CD8-positive, alpha-beta memory T cell (primary cell): ENCODE data around the gene FAM13A. TPM values are rescaled to one million over a fixed set of nuclear protein-coding genes. Genes with fewer than 3 reads are reported as not detected.
"Not testable (repeated sequence)": the region's sequence is repeated elsewhere in the genome, so short reads cannot be mapped to it uniquely, and the experiment has no call there.

ENCODE experiments used
- CTCF ChIA-PET: fragments of 350-600 bp; sonication (Branson Sonifier 250); formaldehyde crosslinking; loops from one replicate; lab custom pipeline; 2021; ENCODE audit warnings: antibody characterized with exemption; lab: Charles Lee
- POLR2A ChIA-PET: fragments of 350-600 bp; sonication (Branson Sonifier 250); formaldehyde crosslinking; loops from one replicate; lab custom pipeline; 2021; ENCODE audit warnings: antibody characterized with exemption; lab: Charles Lee
- DNase-seq, 5 donors: peaks; one replicate each; pipeline versions ENCODE4 v3.0.0 to v3.0.0-alpha.2; 2020 to 2022; ENCODE audit warnings: mixed read lengths in 1 of 5
- H3K27ac ChIP-seq: one replicate; pipeline ENCODE4 v1.7.0; 2013; ENCODE audit warnings: low read depth, mild to moderate bottlenecking, low read length, moderate library complexity
- H3K27me3 ChIP-seq: 2 replicates; pipeline ENCODE4 v1.7.0; 2013; ENCODE audit warnings: low read length, mild to moderate bottlenecking; ENCODE audit not compliant: insufficient read depth, poor library complexity, severe bottlenecking
- H3K36me3 ChIP-seq: 2 replicates; pipeline ENCODE4 v1.7.0; 2013; ENCODE audit warnings: mild to moderate bottlenecking, low read length, moderate library complexity; ENCODE audit not compliant: insufficient read depth
- H3K4me1 ChIP-seq: 2 replicates; pipeline ENCODE4 v1.7.0; 2013; ENCODE audit warnings: mild to moderate bottlenecking, low read length, moderate library complexity; ENCODE audit not compliant: insufficient read depth
- H3K4me3 ChIP-seq: 2 replicates; pipeline ENCODE4 v1.7.0; 2013; ENCODE audit warnings: mild to moderate bottlenecking, low read length
- H3K9me3 ChIP-seq: 2 replicates; pipeline ENCODE4 v1.7.0; 2013; ENCODE audit warnings: mild to moderate bottlenecking, low read length
- H3K27ac Mint-ChIP-seq, 8 donors: one replicate each; pipeline ENCODE4 v1.8.0; 2020 to 2021; ENCODE audit warnings: mixed read lengths in 8 of 8, mild to moderate bottlenecking in 6 of 8, inconsistent platforms in 3 of 8, moderate library complexity in 3 of 8
- H3K27me3 Mint-ChIP-seq, 2 donors: one replicate each; pipeline ENCODE4 v1.8.0; 2020 to 2021; ENCODE audit warnings: mixed read lengths in 2 of 2, mild to moderate bottlenecking in 1 of 2, moderate library complexity in 1 of 2
- H3K36me3 Mint-ChIP-seq, 3 donors: one replicate each; pipeline ENCODE4 v1.8.0; 2020 to 2021; ENCODE audit warnings: mixed read lengths in 3 of 3, inconsistent platforms in 1 of 3, mild to moderate bottlenecking in 1 of 3
- H3K4me1 Mint-ChIP-seq, 3 donors: one replicate each; pipeline ENCODE4 v1.8.0; 2020 to 2021; ENCODE audit warnings: mixed read lengths in 3 of 3, inconsistent platforms in 1 of 3, mild to moderate bottlenecking in 1 of 3
- H3K4me3 Mint-ChIP-seq, 7 donors: one replicate each; pipeline ENCODE4 v1.8.0; 2020 to 2021; ENCODE audit warnings: mixed read lengths in 7 of 7, mild to moderate bottlenecking in 6 of 7, moderate library complexity in 4 of 7, inconsistent platforms in 2 of 7
- H3K9me3 Mint-ChIP-seq, 5 donors: one replicate each; pipeline ENCODE4 v1.8.0; 2020 to 2022; ENCODE audit warnings: mixed read lengths in 5 of 5, mild to moderate bottlenecking in 3 of 5, moderate library complexity in 2 of 5, inconsistent platforms in 1 of 5
- polyA plus RNA-seq: library from polyadenylated mRNA; unstranded; fragments of 300-500 nt; fragmentation: Illumina TruSeq; gene quantifications from one replicate; pipeline ENCODE4 v1.2.3, GENCODE V29; 2021
- total RNA-seq, 2 experiments: library from RNA; stranded (reverse); gene quantifications; one replicate each; pipeline ENCODE4 v1.2.3, GENCODE V29; 2021

FAM13A gene
- total and polyA plus RNA-seq, 3 experiments from 2014 or later = 1.4 to 1.6 (median 1.4) TPM

GRCh38 chr4:89001647-89002445 lies 55.1 kb downstream of the FAM13A start:
- no peaks in the 10 kb centered on the region for H3K9me3 Mint-ChIP-seq
- no peak for DNase-seq
- POLR2A ChIA-PET = interaction anchor here (0.6 kb wide), 1 partner anchor 117 kb away, joined by 3 read pairs; no protein-coding TSS in a partner anchor
- no peaks in the 10 kb centered on the region for H3K27me3 ChIP-seq
- H3K27ac Mint-ChIP-seq = no peak overlapping the region
- H3K4me1 ChIP-seq = no peaks in the 10 kb centered on the region
- CTCF ChIA-PET = no interaction called here
- peak overlapping the region; percentile 46 for H3K27ac ChIP-seq
- H3K4me3 ChIP-seq = no peak overlapping the region
- H3K27me3 Mint-ChIP-seq = peaks cover 0 to 2% of the 10 kb centered on the region in 2 donors
- H3K36me3 Mint-ChIP-seq = no peaks in the 10 kb centered on the region
- no peak overlapping the region for H3K4me3 Mint-ChIP-seq
- H3K9me3 ChIP-seq = no peaks in the 10 kb centered on the region
- no peaks in the 10 kb centered on the region for H3K36me3 ChIP-seq
- no peaks in the 10 kb centered on the region for H3K4me1 Mint-ChIP-seq

DNA sequence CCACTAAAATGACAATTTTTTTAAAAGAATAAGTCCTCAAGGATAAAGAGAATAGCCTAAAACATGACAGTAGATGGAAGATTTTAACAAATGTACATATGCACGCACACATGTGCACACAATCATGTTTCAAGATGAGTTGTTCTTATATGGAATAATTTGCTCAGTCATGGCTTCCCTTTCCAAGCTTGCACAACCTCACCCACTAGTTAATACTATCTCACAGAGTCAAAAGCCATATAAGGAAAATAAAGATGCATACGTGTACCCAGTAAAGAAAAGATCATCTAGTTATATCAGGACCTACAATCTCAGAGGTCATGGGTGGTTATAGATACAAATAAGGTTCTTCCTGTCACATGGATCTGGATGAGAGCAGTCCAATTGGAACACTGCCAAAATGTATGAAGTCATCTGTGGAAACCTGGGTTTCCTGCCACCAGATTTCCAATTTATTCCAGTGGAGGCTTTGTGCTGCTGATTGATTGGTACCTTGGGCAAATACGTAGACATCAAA lies 56.1 kb downstream of the FAM13A start:
- no peaks in the 10 kb centered on the region for H3K27me3 ChIP-seq
- H3K27ac ChIP-seq = peak overlapping the region; percentile 46
- ChIA-PET POLR2A (no interaction called here), CTCF (no interaction called here)
- no peaks in the 10 kb centered on the region for H3K4me1 ChIP-seq
- H3K36me3 ChIP-seq = no peaks in the 10 kb centered on the region
- H3K4me1 Mint-ChIP-seq = no peaks in the 10 kb centered on the region
- no peaks in the 10 kb centered on the region for H3K9me3 Mint-ChIP-seq
- no peak overlapping the region for H3K27ac Mint-ChIP-seq
- H3K27me3 Mint-ChIP-seq = peaks cover 0 to 1% of the 10 kb centered on the region in 2 donors
- no peak overlapping the region for H3K4me3 Mint-ChIP-seq
- H3K36me3 Mint-ChIP-seq = no peaks in the 10 kb centered on the region
- H3K4me3 ChIP-seq = no peak overlapping the region
- DNase-seq = no peak
- H3K9me3 ChIP-seq = no peaks in the 10 kb centered on the region

DNA sequence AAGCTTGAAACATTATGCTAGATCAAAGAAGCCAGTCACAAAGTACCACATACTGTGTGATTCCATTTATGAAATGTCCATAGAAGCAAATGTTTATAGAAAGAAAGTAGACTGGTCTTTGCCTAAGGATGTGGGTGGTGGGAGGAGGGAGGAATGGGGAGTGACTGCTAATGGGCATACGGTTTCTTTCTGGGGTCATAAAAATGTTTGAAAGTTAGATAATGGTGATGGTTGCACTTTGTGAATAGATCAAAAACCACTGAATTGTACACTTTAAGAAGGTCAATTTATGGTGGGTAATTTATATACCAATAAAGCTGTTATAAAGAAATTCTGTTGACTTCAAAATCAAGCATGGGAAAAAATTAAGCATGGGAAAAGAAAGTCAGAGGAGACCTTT lies 56.6 kb downstream of the FAM13A start:
- Mint-ChIP-seq H3K27ac (no peak overlapping the region), H3K36me3 (no peaks in the 10 kb centered on the region), H3K9me3 (no peaks in the 10 kb centered on the region), H3K27me3 (peaks cover 0 to 1% of the 10 kb centered on the region in 2 donors), H3K4me1 (no peaks in the 10 kb centered on the region), H3K4me3 (no peak overlapping the region)
- H3K27me3 ChIP-seq = no peaks in the 10 kb centered on the region
- H3K4me3 ChIP-seq = no peak overlapping the region
- H3K27ac ChIP-seq = peak overlapping the region; percentile 20
- ChIA-PET POLR2A (no interaction called here), CTCF (no interaction called here)
- no peaks in the 10 kb centered on the region for H3K4me1 ChIP-seq
- no peak for DNase-seq
- H3K9me3 ChIP-seq = no peaks in the 10 kb centered on the region
- no peaks in the 10 kb centered on the region for H3K36me3 ChIP-seq

GRCh38 chr4:88999392-88999930 lies 57.5 kb downstream of the FAM13A start:
- CTCF ChIA-PET = interaction anchor here (2.0 kb wide), 1 partner anchor 24 kb away, joined by 4 read pairs; no protein-coding TSS in a partner anchor
- H3K27me3 Mint-ChIP-seq = peaks cover 0 to 1% of the 10 kb centered on the region in 2 donors

DNA sequence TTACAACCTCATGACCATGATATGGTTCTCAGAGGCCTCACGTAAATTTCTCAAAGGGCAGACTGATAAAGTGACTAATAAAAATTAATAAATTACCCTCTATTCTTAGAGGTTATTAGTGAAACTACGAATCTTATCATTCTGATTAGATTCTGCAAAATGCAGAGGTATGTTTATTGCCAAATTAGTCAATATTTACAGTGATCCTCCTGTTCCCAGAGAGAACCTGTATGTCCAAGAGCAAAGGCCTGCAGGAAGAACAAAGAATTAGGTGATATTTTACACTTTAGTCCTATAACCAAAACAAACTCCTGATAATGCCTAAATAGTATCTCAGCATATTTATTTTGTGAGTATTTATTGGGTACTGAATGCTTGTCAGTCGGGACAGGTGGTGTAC lies 58.1 kb downstream of the FAM13A start:
- no peak overlapping the region for H3K27ac ChIP-seq
- H3K36me3 ChIP-seq = no peaks in the 10 kb centered on the region
- H3K27me3 ChIP-seq = no peaks in the 10 kb centered on the region
- POLR2A ChIA-PET = no interaction called here
- H3K4me1 Mint-ChIP-seq = no peaks in the 10 kb centered on the region
- H3K27me3 Mint-ChIP-seq = peaks cover 0 to 1% of the 10 kb centered on the region in 2 donors
- no peak for DNase-seq
- H3K36me3 Mint-ChIP-seq = no peaks in the 10 kb centered on the region
- CTCF ChIA-PET = interaction anchor here (2.0 kb wide), 1 partner anchor 25 kb away, joined by 4 read pairs; no protein-coding TSS in a partner anchor
- no peaks in the 10 kb centered on the region for H3K4me1 ChIP-seq
- H3K4me3 Mint-ChIP-seq = no peak overlapping the region
- no peaks in the 10 kb centered on the region for H3K9me3 Mint-ChIP-seq
- no peak overlapping the region for H3K27ac Mint-ChIP-seq
- no peak overlapping the region for H3K4me3 ChIP-seq
- no peaks in the 10 kb centered on the region for H3K9me3 ChIP-seq

More at GRCh38 chr4:88999392-88999930, 57.5 kb downstream of the FAM13A start:
- no peaks in the 10 kb centered on the region for H3K4me1 Mint-ChIP-seq
- no peak overlapping the region for H3K4me3 ChIP-seq
- H3K9me3 Mint-ChIP-seq = no peaks in the 10 kb centered on the region
- no peaks in the 10 kb centered on the region for H3K36me3 ChIP-seq
- no peak overlapping the region for H3K27ac Mint-ChIP-seq
- no peak overlapping the region for H3K4me3 Mint-ChIP-seq
- DNase-seq = no peak
- no peaks in the 10 kb centered on the region for H3K9me3 ChIP-seq
- H3K27me3 ChIP-seq = no peaks in the 10 kb centered on the region
- POLR2A ChIA-PET = no interaction called here
- H3K36me3 Mint-ChIP-seq = no peaks in the 10 kb centered on the region
- H3K4me1 ChIP-seq = no peaks in the 10 kb centered on the region
- no peak overlapping the region for H3K27ac ChIP-seq

GRCh38 chr4:88998001-88998400 lies 59.0 kb downstream of the FAM13A start:
- H3K27ac Mint-ChIP-seq = no peak overlapping the region
- Histone ChIP-seq H3K27me3 (no peaks in the 10 kb centered on the region), H3K9me3 (no peaks in the 10 kb centered on the region), H3K27ac (no peak overlapping the region), H3K4me1 (no peaks in the 10 kb centered on the region), H3K4me3 (no peak overlapping the region), H3K36me3 (no peaks in the 10 kb centered on the region)
- H3K27me3 Mint-ChIP-seq = peaks cover 0 to 1% of the 10 kb centered on the region in 2 donors
- CTCF ChIA-PET = interaction anchor here (2.0 kb wide), 1 partner anchor 25 kb away, joined by 4 read pairs; no protein-coding TSS in a partner anchor
- no peak for DNase-seq
- no peaks in the 10 kb centered on the region for H3K9me3 Mint-ChIP-seq
- POLR2A ChIA-PET = no interaction called here
- H3K4me3 Mint-ChIP-seq = no peak overlapping the region
- H3K36me3 Mint-ChIP-seq = no peaks in the 10 kb centered on the region
- H3K4me1 Mint-ChIP-seq = no peaks in the 10 kb centered on the region

GRCh38 chr4:88995874-88996273 lies 61.1 kb downstream of the FAM13A start:
- Mint-ChIP-seq H3K4me1 (no peaks in the 10 kb centered on the region), H3K9me3 (no peaks in the 10 kb centered on the region), H3K4me3 (no peak overlapping the region), H3K36me3 (no peaks in the 10 kb centered on the region), H3K27ac (no peak overlapping the region), H3K27me3 (no peaks in the 10 kb centered on the region)
- Histone ChIP-seq H3K4me1 (no peaks in the 10 kb centered on the region), H3K27ac (no peak overlapping the region), H3K4me3 (no peak overlapping the region), H3K36me3 (no peaks in the 10 kb centered on the region), H3K27me3 (no peaks in the 10 kb centered on the region), H3K9me3 (no peaks in the 10 kb centered on the region)
- POLR2A ChIA-PET = no interaction called here
- CTCF ChIA-PET = no interaction called here
- no peak for DNase-seq

GRCh38 chr4:88995257-88995656 lies 61.7 kb downstream of the FAM13A start:
- H3K4me1 ChIP-seq, H3K4me1 Mint-ChIP-seq, H3K36me3 Mint-ChIP-seq, H3K27me3 ChIP-seq, H3K4me3 ChIP-seq, H3K9me3 Mint-ChIP-seq, POLR2A ChIA-PET, H3K27me3 Mint-ChIP-seq, H3K36me3 ChIP-seq, H3K4me3 Mint-ChIP-seq, H3K27ac ChIP-seq, H3K9me3 ChIP-seq, H3K27ac Mint-ChIP-seq, DNase-seq, CTCF ChIA-PET: not testable (repeated sequence)
